A375 (cell line): ENCODE results near the gene ADGRG4. TPM values are rescaled to one million over a fixed set of nuclear protein-coding genes. Genes with fewer than 3 reads are reported as not detected.

ENCODE experiments used
- total RNA-seq: library from RNA; depleted of rRNA; stranded (reverse); fragments of >200 nt; shearing (Covaris generic); gene quantifications from 2 replicates; pipeline ENCODE4 v1.2.3, GENCODE V29; 2014; rRNA removed

Gene ADGRG4, protein sequence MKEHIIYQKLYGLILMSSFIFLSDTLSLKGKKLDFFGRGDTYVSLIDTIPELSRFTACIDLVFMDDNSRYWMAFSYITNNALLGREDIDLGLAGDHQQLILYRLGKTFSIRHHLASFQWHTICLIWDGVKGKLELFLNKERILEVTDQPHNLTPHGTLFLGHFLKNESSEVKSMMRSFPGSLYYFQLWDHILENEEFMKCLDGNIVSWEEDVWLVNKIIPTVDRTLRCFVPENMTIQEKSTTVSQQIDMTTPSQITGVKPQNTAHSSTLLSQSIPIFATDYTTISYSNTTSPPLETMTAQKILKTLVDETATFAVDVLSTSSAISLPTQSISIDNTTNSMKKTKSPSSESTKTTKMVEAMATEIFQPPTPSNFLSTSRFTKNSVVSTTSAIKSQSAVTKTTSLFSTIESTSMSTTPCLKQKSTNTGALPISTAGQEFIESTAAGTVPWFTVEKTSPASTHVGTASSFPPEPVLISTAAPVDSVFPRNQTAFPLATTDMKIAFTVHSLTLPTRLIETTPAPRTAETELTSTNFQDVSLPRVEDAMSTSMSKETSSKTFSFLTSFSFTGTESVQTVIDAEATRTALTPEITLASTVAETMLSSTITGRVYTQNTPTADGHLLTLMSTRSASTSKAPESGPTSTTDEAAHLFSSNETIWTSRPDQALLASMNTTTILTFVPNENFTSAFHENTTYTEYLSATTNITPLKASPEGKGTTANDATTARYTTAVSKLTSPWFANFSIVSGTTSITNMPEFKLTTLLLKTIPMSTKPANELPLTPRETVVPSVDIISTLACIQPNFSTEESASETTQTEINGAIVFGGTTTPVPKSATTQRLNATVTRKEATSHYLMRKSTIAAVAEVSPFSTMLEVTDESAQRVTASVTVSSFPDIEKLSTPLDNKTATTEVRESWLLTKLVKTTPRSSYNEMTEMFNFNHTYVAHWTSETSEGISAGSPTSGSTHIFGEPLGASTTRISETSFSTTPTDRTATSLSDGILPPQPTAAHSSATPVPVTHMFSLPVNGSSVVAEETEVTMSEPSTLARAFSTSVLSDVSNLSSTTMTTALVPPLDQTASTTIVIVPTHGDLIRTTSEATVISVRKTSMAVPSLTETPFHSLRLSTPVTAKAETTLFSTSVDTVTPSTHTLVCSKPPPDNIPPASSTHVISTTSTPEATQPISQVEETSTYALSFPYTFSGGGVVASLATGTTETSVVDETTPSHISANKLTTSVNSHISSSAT (N-terminal part only)
- not detected in 2 replicates for total RNA-seq

DNA sequence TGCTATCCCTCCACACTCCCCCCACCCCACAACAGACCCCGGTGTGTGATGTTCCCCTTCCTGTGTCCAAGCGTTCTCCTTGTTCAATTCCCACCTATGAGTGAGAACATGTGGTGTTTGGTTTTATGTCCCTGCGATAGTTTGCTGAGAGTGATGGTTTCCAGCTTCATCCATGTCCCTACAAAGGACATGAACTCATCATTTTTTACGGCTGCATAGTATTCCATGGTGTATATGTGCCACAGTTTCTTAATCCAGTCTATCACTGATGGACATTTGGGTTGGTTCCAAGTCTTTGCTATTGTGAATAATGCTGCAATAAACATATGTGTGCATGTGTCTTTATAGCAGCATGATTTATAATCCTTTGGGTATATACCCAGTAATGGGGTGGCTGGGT lies at the start of gene ADGRG4:
Gene ADGRG4 (plus strand): TSS at position 243 of the 400 bp plus-strand sequence. CDS start 7,815 bp downstream, outside the sequence.

DNA sequence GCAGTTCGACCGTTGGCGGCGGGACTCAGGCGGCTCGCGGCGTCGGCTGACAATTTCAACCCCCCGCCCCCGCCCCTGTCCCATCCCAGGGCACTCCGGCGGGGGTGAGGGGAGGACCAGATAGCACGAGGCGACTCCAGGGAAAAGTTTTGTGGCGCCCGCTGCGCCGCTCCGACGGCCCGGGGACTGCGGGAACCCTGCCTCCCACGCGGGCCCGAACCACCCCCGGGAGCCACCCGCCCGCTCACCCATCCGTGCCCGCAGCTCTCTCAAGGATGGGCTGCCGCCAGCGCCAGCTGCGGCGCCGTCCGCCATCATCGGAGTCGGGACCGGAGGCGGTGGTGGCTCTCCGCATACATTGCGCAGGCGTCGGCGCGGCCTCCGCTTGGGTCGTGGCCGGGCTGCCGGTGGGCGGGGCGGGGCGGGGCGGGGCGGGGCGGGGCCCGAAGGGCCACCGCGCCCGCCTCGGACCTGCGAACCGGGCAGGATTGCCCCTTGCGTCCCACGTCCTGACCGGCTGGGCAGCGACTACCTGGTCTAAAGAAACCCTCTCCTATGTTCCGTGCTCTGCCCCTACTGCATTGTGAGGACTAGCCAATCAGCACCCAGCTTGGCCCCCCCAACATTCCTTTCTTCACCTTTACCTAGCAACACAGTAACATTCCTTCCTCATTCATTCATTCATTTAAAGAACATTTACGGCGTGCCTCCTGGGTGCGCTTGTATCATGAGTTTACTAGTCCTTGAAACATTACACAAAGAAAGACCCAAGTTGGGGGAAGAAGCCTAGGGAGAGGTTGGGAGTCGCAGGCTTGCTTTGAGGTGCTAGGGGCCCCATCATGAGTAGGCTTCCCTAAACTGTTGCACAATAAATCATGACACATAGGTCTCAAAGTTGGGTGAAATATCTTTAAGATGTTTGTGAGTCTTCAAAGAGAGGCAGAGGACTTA lies 49.4 kb upstream of the ADGRG4 start, which contains the start of gene MAP7D3:
Gene MAP7D3 (minus strand): TSS at position 360 of the 951 bp plus-strand sequence. CDS start 42 bp downstream, at position 318.

Other genes starting within 250 kb of the ADGRG4 start
- 3.5 and 4.2 TPM in 2 replicates for gene FHL1, start 153.4 kb upstream of the ADGRG4 start, total RNA-seq
- 22.5 TPM in 2 replicates for gene MAP7D3, start 49.6 kb upstream of the ADGRG4 start, total RNA-seq
- not detected in 2 replicates for gene BRS3, start 187.0 kb downstream of the ADGRG4 start, total RNA-seq
- gene HTATSF1, start 196.6 kb downstream of the ADGRG4 start, total RNA-seq = 44.1 and 53.3 TPM in 2 replicates
- not detected in 2 replicates for gene VGLL1, start 231.3 kb downstream of the ADGRG4 start, total RNA-seq